OCI-LY7 (cell line): ENCODE measurements around the gene MRPS12. TPM values are rescaled to one million over a fixed set of nuclear protein-coding genes. Genes with fewer than 3 reads are reported as not detected.

Experiments used
- BruUV-seq: library from RNA; stranded (reverse); fragments of 400-500 nt; replicated peaks from 2 replicates; lab custom pipeline; 2021; lab: Mats Ljungman, UMichigan
- CTCF ChIA-PET: fragments of 300-600 bp; sonication (Branson Sonifier 250); formaldehyde crosslinking; loops from one replicate; lab custom pipeline; 2022; ENCODE audit warnings: antibody characterized with exemption; ENCODE audit not compliant: unreplicated experiment; lab: Charles Lee
- POLR2A ChIA-PET: fragments of 300-600 bp; sonication (Branson Sonifier 250); formaldehyde crosslinking; loops from one replicate; lab custom pipeline; 2022; ENCODE audit warnings: antibody characterized with exemption; lab: Charles Lee
- DNase-seq: peaks from one replicate; pipeline ENCODE4 v3.0.0-alpha.2; 2015; ENCODE audit warnings: low spot score
- H2AFZ ChIP-seq: fragments of 200-600 bp; sonication (generic), shearing (Covaris generic); 2 replicates; pipeline ENCODE4 v1.6.1; 2014; ENCODE audit warnings: mild to moderate bottlenecking, antibody characterized with exemption, low read length, moderate library complexity
- H3K27ac ChIP-seq: fragments of 200-600 bp; sonication (generic); 2 replicates; pipeline ENCODE4 v1.5.1; 2014; ENCODE audit warnings: mixed run types, low read depth, mild to moderate bottlenecking, moderate library complexity, low read length, inconsistent platforms; ENCODE audit not compliant: poor library complexity, severe bottlenecking
- H3K36me3 ChIP-seq: fragments of 200-600 bp; sonication (generic); 2 replicates; pipeline ENCODE4 v1.6.1; 2014; ENCODE audit warnings: mild to moderate bottlenecking, antibody characterized with exemption, low read length, moderate library complexity, mixed read lengths; ENCODE audit not compliant: insufficient read depth
- H3K4me1 ChIP-seq: fragments of 200-600 bp; sonication (generic); 2 replicates; pipeline ENCODE4 v1.5.1; 2014; ENCODE audit warnings: mild to moderate bottlenecking, low read length; ENCODE audit not compliant: insufficient read depth, poor library complexity, severe bottlenecking
- H3K4me2 ChIP-seq: fragments of 200-600 bp; sonication (generic); 2 replicates; pipeline ENCODE4 v1.6.1; 2014; ENCODE audit warnings: mild to moderate bottlenecking, low read length
- H3K4me3 ChIP-seq: fragments of 200-600 bp; sonication (generic); 2 replicates; pipeline ENCODE4 v1.5.1; 2014; ENCODE audit warnings: mild to moderate bottlenecking, low read depth, low read length; ENCODE audit not compliant: poor library complexity, severe bottlenecking
- H3K79me2 ChIP-seq: fragments of 200-600 bp; sonication (generic); 2 replicates; pipeline ENCODE4 v1.6.1; 2016; ENCODE audit warnings: low read depth, mild to moderate bottlenecking, low read length, moderate library complexity, mixed read lengths; ENCODE audit not compliant: insufficient read depth
- H3K9me2 ChIP-seq: fragments of 200-600 bp; sonication (generic); 2 replicates; pipeline ENCODE4 v1.6.1; 2016; ENCODE audit warnings: mild to moderate bottlenecking, low read length, mixed read lengths; ENCODE audit not compliant: insufficient read depth
- H3K9me3 ChIP-seq: fragments of 200-600 bp; sonication (generic); 2 replicates; pipeline ENCODE4 v1.6.1; 2014; ENCODE audit warnings: mild to moderate bottlenecking, mixed run types, low read length, mixed read lengths
- H4K20me1 ChIP-seq: fragments of 200-600 bp; sonication (generic); 2 replicates; pipeline ENCODE4 v1.6.1; 2014; ENCODE audit warnings: mild to moderate bottlenecking, antibody characterized with exemption, low read length, moderate library complexity, mixed read lengths; ENCODE audit not compliant: insufficient read depth
- CTCF ChIP-seq: fragments of 200-600 bp; sonication (generic); conservative IDR thresholded peaks from 2 replicates; pipeline ENCODE4 v1.5.1; 2014; ENCODE audit warnings: mild to moderate bottlenecking, antibody characterized with exemption, low read length, moderate library complexity, mixed read lengths
- EZH2phosphoT487 ChIP-seq: fragments of 200-600 bp; sonication (generic); IDR thresholded peaks from 2 replicates; pipeline ENCODE4 v1.6.1; 2018; ENCODE audit warnings: low read depth, borderline replicate concordance, mild to moderate bottlenecking, mixed run types, antibody characterized with exemption, low read length, moderate library complexity, mixed read lengths
- intact Hi-C: fragments of 100-400 bp; cut with micrococcal nuclease; formaldehyde crosslinking; loops from one replicate; pipeline ENCODE4 v1.10.0; 2022; ENCODE audit not compliant: unreplicated experiment
- total RNA-seq, 2 experiments: library from RNA; depleted of rRNA in 1 of 2; stranded (reverse); fragments of >200 nt in 1 of 2; shearing (Covaris generic) in 1 of 2; gene quantifications; 2 replicates each; pipeline ENCODE4 v1.2.3, GENCODE V29; 2014 to 2022

MRPS12 gene
- total RNA-seq, 2 experiments from 2014 or later = 63.5 to 74.6 TPM

- no peaks in the 10 kb centered on the region for H3K79me2 ChIP-seq
- POLR2A ChIA-PET = interaction anchor here (0.7 kb wide), 1 partner anchor 448 kb away, joined by 3 read pairs; no protein-coding TSS in a partner anchor
- H3K4me1 ChIP-seq = no peaks in the 10 kb centered on the region
- no peaks in the 10 kb centered on the region for H3K36me3 ChIP-seq
- TF ChIP-seq CTCF = no peak
- TF ChIP-seq EZH2phosphoT487 = no peak
- no TSS peak for BruUV-seq
- no peaks in the 10 kb centered on the region for H4K20me1 ChIP-seq
- H3K9me2 ChIP-seq = no peaks in the 10 kb centered on the region
- H3K4me2 ChIP-seq = no peak overlapping the region
- intact Hi-C loops = no loop called here
- CTCF ChIA-PET = no interaction called here
- H3K9me3 ChIP-seq = no peaks in the 10 kb centered on the region
- H3K27ac ChIP-seq = no peak overlapping the region
- no peak overlapping the region for H3K4me3 ChIP-seq
- DNase-seq = no peak
- no peak overlapping the region for H2AFZ ChIP-seq
These were observed 40.2 kb downstream of the MRPS12 start for GRCh38 chr19:38970664-38971532.

GRCh38 chr19:38971672-38972071 is 40.9 kb downstream of the MRPS12 start:
- H4K20me1 ChIP-seq = no peaks in the 10 kb centered on the region
- H3K4me3 ChIP-seq = no peak overlapping the region
- H3K9me3 ChIP-seq = no peaks in the 10 kb centered on the region
- H3K4me1 ChIP-seq = no peaks in the 10 kb centered on the region
- ChIA-PET POLR2A (interaction anchor here (0.6 kb wide), 1 partner anchor 21 kb away, joined by 3 read pairs; no protein-coding TSS in a partner anchor), CTCF (no interaction called here)
- intact Hi-C loops = no loop called here
- no TSS peak for BruUV-seq
- no peaks in the 10 kb centered on the region for H3K79me2 ChIP-seq
- H3K27ac ChIP-seq = no peak overlapping the region
- no peaks in the 10 kb centered on the region for H3K36me3 ChIP-seq
- TF ChIP-seq CTCF (no peak), EZH2phosphoT487 (no peak)
- DNase-seq = no peak
- no peak overlapping the region for H3K4me2 ChIP-seq
- H2AFZ ChIP-seq = no peak overlapping the region
- H3K9me2 ChIP-seq = no peaks in the 10 kb centered on the region

GRCh38 chr19:38974624-38975213 is 44.0 kb downstream of the MRPS12 start:
- CTCF ChIA-PET = no interaction called here
- POLR2A ChIA-PET = no interaction called here
- Histone ChIP-seq H3K4me1 (no peaks in the 10 kb centered on the region), H3K9me3 (no peaks in the 10 kb centered on the region), H3K36me3 (no peaks in the 10 kb centered on the region), H3K79me2 (no peaks in the 10 kb centered on the region), H3K9me2 (no peaks in the 10 kb centered on the region), H3K4me2 (no peak overlapping the region), H3K4me3 (no peak overlapping the region), H4K20me1 (no peaks in the 10 kb centered on the region), H2AFZ (no peak overlapping the region), H3K27ac (no peak overlapping the region)
- TF ChIP-seq CTCF (no peak), EZH2phosphoT487 (no peak)
- BruUV-seq = no TSS peak
- no peak for DNase-seq
- intact Hi-C loops = no loop called here
